ENCODE results near the gene PIK3CA.

DNA sequence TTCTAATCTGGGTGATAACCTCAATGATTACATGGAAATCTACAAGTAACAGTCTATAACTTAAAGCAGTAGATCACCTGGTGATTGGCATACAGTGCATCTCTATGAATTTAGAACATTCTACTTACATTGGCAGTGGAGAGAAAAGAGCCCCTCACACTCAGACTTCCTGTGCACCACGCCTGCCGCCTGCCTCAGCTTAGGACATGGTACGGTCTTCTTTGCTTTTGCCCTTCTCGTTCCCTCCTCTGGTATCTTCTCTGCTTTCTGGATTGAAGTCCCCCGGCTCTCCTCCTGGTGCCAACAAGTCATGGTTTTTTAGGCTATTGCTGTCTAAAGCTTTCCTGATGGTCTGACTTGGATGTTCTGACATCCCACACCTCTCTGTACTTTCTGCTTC lies 110.7 kb downstream of the PIK3CA start:
- TF ChIP-seq EZH2phosphoT487 (IDR thresholded peaks at IDR 0.05; ENCODE audit: insufficient read depth, low read depth) (no peak), EZH2 (IDR thresholded peaks at IDR 0.05; ENCODE audit: insufficient read depth, poor library complexity, severe bottlenecking) (no peak)

Data from GM23248 (cell line).